Ectodermal cell (in vitro differentiated cells): Measurements from ENCODE around the gene OPALIN.
"Not testable (repeated sequence)": the region's sequence is repeated elsewhere in the genome, so short reads cannot be mapped to it uniquely, and the experiment has no call there.

Source experiments
- H3K27ac ChIP-seq: 2 replicates; pipeline ENCODE4 v1.7.0; 2013; ENCODE audit warnings: mild to moderate bottlenecking, low read depth, low read length; ENCODE audit not compliant: insufficient read depth, poor library complexity, severe bottlenecking
- H3K27me3 ChIP-seq: 2 replicates; pipeline ENCODE4 v1.7.0; 2013; ENCODE audit warnings: mild to moderate bottlenecking, low read length; ENCODE audit not compliant: insufficient read depth, control insufficient read depth, poor library complexity, severe bottlenecking
- H3K36me3 ChIP-seq: one replicate; pipeline ENCODE4 v1.7.0; 2013; ENCODE audit warnings: low read length; ENCODE audit not compliant: control insufficient read depth, insufficient read depth
- H3K4me1 ChIP-seq: one replicate; pipeline ENCODE4 v1.7.0; 2013; ENCODE audit warnings: low read length; ENCODE audit not compliant: control insufficient read depth, insufficient read depth
- H3K4me3 ChIP-seq: 2 replicates; pipeline ENCODE4 v1.7.0; 2013; ENCODE audit warnings: low read depth, low read length, control low read depth; ENCODE audit not compliant: insufficient read depth
- H3K9me3 ChIP-seq: 2 replicates; pipeline ENCODE4 v1.7.0; 2013; ENCODE audit warnings: mild to moderate bottlenecking, low read length, moderate library complexity; ENCODE audit not compliant: control insufficient read depth
- WGBS, 2 experiments: methylation state at CpG; one replicate each; pipeline ENCODE4 v1.1.7; 2013; ENCODE audit warnings: missing lambda C conversion rate in 2 of 2; 5-methylcytosine and 5-hydroxymethylcytosine counted together

The OPALIN gene

GRCh38 chr10:96324447-96324846 is 34.4 kb downstream of the OPALIN start:
- H3K9me3 ChIP-seq: no peaks in the 10 kb centered on the region
- no peak overlapping the region for H3K4me3 ChIP-seq
- 84 to 88% methylated on average over 2 of the region's 2 CpGs for WGBS, 2 experiments
- no peaks in the 10 kb centered on the region for H3K36me3 ChIP-seq
- H3K27me3 ChIP-seq: no peaks in the 10 kb centered on the region
- H3K27ac ChIP-seq: no peak overlapping the region
- peaks cover 5% of the 10 kb centered on the region for H3K4me1 ChIP-seq

GRCh38 chr10:96322275-96322674 is 36.5 kb downstream of the OPALIN start:
- Histone ChIP-seq H3K4me1 (peaks cover 5% of the 10 kb centered on the region), H3K27ac (no peak overlapping the region), H3K27me3 (no peaks in the 10 kb centered on the region), H3K9me3 (no peaks in the 10 kb centered on the region), H3K36me3 (no peaks in the 10 kb centered on the region), H3K4me3 (no peak overlapping the region)
- 93 to 94% methylated on average over 1 of the region's 1 CpG for WGBS, 2 experiments

- peaks cover 5% of the 10 kb centered on the region for H3K4me1 ChIP-seq
- H3K9me3 ChIP-seq: no peaks in the 10 kb centered on the region
- 72 to 85% methylated on average over 5 of the region's 5 CpGs for WGBS, 2 experiments
- no peaks in the 10 kb centered on the region for H3K36me3 ChIP-seq
- H3K4me3 ChIP-seq: no peak overlapping the region
- H3K27me3 ChIP-seq: no peaks in the 10 kb centered on the region
- H3K27ac ChIP-seq: no peak overlapping the region
Observed at GRCh38 chr10:96321822-96322221, 37.0 kb downstream of the OPALIN start.

- no peaks in the 10 kb centered on the region for H3K36me3 ChIP-seq
- no peak overlapping the region for H3K4me3 ChIP-seq
- H3K27me3 ChIP-seq: no peaks in the 10 kb centered on the region
- 83 to 87% methylated on average over 3 of the region's 3 CpGs for WGBS, 2 experiments
- no peaks in the 10 kb centered on the region for H3K9me3 ChIP-seq
- no peak overlapping the region for H3K27ac ChIP-seq
- H3K4me1 ChIP-seq: peaks cover 5% of the 10 kb centered on the region
Observed at GRCh38 chr10:96319754-96320474, 38.9 kb downstream of the OPALIN start.

GRCh38 chr10:96317067-96317833 is 41.6 kb downstream of the OPALIN start:
- 92% methylated on average over 3 to 4 of the region's 4 CpGs for WGBS, 2 experiments
- H3K4me1 ChIP-seq: peaks cover 5% of the 10 kb centered on the region
- H3K36me3 ChIP-seq: no peaks in the 10 kb centered on the region
- H3K9me3 ChIP-seq: no peaks in the 10 kb centered on the region
- no peak overlapping the region for H3K27ac ChIP-seq
- no peak overlapping the region for H3K4me3 ChIP-seq
- H3K27me3 ChIP-seq: no peaks in the 10 kb centered on the region

- Histone ChIP-seq H3K4me3 (no peak overlapping the region), H3K4me1 (peaks cover 14% of the 10 kb centered on the region), H3K27ac (no peak overlapping the region), H3K9me3 (no peaks in the 10 kb centered on the region), H3K27me3 (no peaks in the 10 kb centered on the region), H3K36me3 (no peaks in the 10 kb centered on the region)
- WGBS, 2 experiments: 88 to 94% methylated on average over 2 of the region's 2 CpGs
Observed at GRCh38 chr10:96313344-96313743, 45.5 kb downstream of the OPALIN start.

- WGBS, 2 experiments: 85 to 88% methylated on average over 1 of the region's 3 CpGs
- no peak overlapping the region for H3K27ac ChIP-seq
- H3K4me1 ChIP-seq: peaks cover 17% of the 10 kb centered on the region
- no peaks in the 10 kb centered on the region for H3K36me3 ChIP-seq
- H3K4me3 ChIP-seq: no peak overlapping the region
- H3K9me3 ChIP-seq: no peaks in the 10 kb centered on the region
- no peaks in the 10 kb centered on the region for H3K27me3 ChIP-seq
Observed at GRCh38 chr10:96311180-96311715, 47.6 kb downstream of the OPALIN start.

GRCh38 chr10:96310321-96310669 is 48.5 kb downstream of the OPALIN start:
- no peaks in the 10 kb centered on the region for H3K36me3 ChIP-seq
- H3K27ac ChIP-seq: peak overlapping the region; percentile 61
- WGBS, 2 experiments: 0 to 2% methylated on average over 1 of the region's 1 CpG
- no peaks in the 10 kb centered on the region for H3K9me3 ChIP-seq
- no peaks in the 10 kb centered on the region for H3K27me3 ChIP-seq
- no peak overlapping the region for H3K4me3 ChIP-seq
- peaks cover 17% of the 10 kb centered on the region for H3K4me1 ChIP-seq

GRCh38 chr10:96309628-96310320 is 49.0 kb downstream of the OPALIN start:
- peak overlapping the region; percentile 61 for H3K27ac ChIP-seq
- WGBS, 2 experiments: 11 to 16% methylated on average over 3 of the region's 3 CpGs
- no peak overlapping the region for H3K4me3 ChIP-seq
- no peaks in the 10 kb centered on the region for H3K27me3 ChIP-seq
- H3K36me3 ChIP-seq: no peaks in the 10 kb centered on the region
- H3K4me1 ChIP-seq: peaks cover 17% of the 10 kb centered on the region
- H3K9me3 ChIP-seq: no peaks in the 10 kb centered on the region

GRCh38 chr10:96308854-96309253 is 49.9 kb downstream of the OPALIN start:
- 33 to 34% methylated on average over 4 of the region's 4 CpGs for WGBS, 2 experiments
- peak overlapping the region; percentile 28 for H3K27ac ChIP-seq
- not testable (repeated sequence) for H3K9me3 ChIP-seq, H3K27me3 ChIP-seq, H3K36me3 ChIP-seq, H3K4me3 ChIP-seq
- peaks cover 17% of the 10 kb centered on the region for H3K4me1 ChIP-seq
